Esophagus muscularis mucosa (tissue), 4 donors: Measurements from ENCODE around the gene ROPN1.
"Not testable (repeated sequence)": the region's sequence is repeated elsewhere in the genome, so short reads cannot be mapped to it uniquely, and the experiment has no call there.

Source experiments
- EP300 ChIP-seq: sonication (generic); formaldehyde crosslinking; IDR thresholded peaks from one replicate; pipeline ENCODE4 v1.6.1; 2017; ENCODE audit warnings: antibody characterized with exemption
- POLR2A ChIP-seq: fragments of 450-650 bp; IDR thresholded peaks from one replicate; pipeline ENCODE4 v1.6.1; 2017; ENCODE audit warnings: antibody characterized with exemption, moderate library complexity, mild to moderate bottlenecking, low read depth
- TF ChIP-seq, protein P1 (sequence below), 3 experiments: fragments of 200-600 bp in 2 of 3; fragments of 450-650 bp in 1 of 3; sonication (generic) in 2 of 3; IDR thresholded peaks; one replicate each; pipeline ENCODE4 v1.5.1; 2017 to 2019; ENCODE audit warnings: antibody characterized with exemption in 3 of 3, mild to moderate bottlenecking in 2 of 3, moderate library complexity in 1 of 3

DNA sequence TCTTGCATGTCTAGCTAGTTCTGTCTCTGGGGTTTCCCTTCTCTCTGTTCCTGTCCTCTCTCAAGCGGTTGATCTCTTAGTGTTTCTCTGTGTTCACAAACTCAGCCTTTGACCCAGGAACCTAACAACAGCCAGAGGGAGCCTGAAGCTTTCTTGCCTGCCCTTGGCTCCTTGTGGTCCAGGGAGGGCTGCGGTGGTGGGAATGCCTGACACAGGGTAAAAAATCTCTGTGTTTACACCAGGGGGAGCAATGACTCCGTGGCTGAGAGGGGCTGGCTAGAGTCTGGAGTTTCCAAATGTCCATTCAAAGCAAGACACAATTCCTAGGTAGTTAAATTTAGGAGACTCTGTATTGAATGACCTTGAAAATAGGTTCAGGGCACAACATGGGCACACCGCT is 24.6 kb upstream of the ROPN1 start:
- TF ChIP-seq, protein P1, sequence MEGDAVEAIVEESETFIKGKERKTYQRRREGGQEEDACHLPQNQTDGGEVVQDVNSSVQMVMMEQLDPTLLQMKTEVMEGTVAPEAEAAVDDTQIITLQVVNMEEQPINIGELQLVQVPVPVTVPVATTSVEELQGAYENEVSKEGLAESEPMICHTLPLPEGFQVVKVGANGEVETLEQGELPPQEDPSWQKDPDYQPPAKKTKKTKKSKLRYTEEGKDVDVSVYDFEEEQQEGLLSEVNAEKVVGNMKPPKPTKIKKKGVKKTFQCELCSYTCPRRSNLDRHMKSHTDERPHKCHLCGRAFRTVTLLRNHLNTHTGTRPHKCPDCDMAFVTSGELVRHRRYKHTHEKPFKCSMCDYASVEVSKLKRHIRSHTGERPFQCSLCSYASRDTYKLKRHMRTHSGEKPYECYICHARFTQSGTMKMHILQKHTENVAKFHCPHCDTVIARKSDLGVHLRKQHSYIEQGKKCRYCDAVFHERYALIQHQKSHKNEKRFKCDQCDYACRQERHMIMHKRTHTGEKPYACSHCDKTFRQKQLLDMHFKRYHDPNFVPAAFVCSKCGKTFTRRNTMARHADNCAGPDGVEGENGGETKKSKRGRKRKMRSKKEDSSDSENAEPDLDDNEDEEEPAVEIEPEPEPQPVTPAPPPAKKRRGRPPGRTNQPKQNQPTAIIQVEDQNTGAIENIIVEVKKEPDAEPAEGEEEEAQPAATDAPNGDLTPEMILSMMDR (IDR thresholded peaks at IDR 0.05): peak; percentile 55 to 68 (median 61)
- not testable (repeated sequence) for TF ChIP-seq EP300, POLR2A
